ENCODE measurements around the gene F13A1.

- TF ChIP-seq POLR2A (IDR thresholded peaks at IDR 0.05; ENCODE audit: low read depth, low read length) (no peak), POLR2AphosphoS5 (IDR thresholded peaks at IDR 0.05; ENCODE audit: low read depth, low read length) (no peak)
Observed at GRCh38 chr6:6224933-6225486, 95.5 kb downstream of the F13A1 start.
